ENCODE data around the gene DGUOK. TPM values are rescaled to one million over a fixed set of nuclear protein-coding genes. Genes with fewer than 3 reads are reported as not detected.

DGUOK gene
- total RNA-seq, 2 donors from 2014 or later = 77.4 to 107 TPM

DNA sequence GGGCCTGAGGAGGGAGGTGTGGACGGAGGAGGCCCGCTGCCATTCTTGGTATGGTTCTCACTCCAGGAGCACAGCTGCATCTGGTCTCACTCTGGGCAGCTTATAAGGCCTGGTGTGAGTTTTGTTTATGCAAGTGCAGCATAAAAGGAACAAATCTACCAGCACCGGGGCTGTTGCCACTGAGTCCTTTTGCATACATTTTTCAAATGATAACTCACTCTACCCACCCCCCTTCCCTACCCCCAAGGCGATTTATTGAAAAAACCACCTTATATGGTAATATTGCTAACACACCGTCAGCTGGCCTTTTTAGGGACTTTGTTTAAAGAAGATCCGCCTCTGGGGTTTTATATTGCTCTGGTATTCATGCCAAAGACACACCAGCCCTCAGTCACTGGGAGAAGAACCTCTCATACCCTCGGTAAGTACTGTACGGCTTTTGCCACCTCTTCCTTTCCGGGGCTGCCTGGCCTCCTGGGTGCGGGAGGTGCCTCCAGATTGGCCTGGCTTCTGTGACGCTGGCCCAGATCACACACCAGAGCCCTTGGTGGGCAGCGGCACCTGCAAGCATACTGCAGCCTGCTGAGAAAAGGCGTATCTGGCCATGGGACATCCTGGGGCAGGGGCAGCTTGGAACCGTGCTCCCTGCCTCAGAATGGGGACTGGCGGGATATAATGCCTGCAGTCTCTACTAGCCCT lies 33.9 kb upstream of the DGUOK start, which contains the start of gene ACTG2:
ACTG2 (plus strand) TSS at position 378 of the 699 bp plus-strand sequence. CDS start 8,304 bp downstream, outside the sequence.
- H3K27me3 ChIP-seq (replicated peaks; ENCODE audit: insufficient read depth) = no peaks in the 10 kb centered on the region
- no peaks in the 10 kb centered on the region for H3K9me3 ChIP-seq
- no peaks in the 10 kb centered on the region for H3K36me3 ChIP-seq
- WGBS = 47% methylated on average over 14 of the region's 15 CpGs
- peak within 1 kb of the TSS; percentile 67 to 80 for H3K27ac ChIP-seq
- intact Hi-C loops (cut with DNase I) = loop anchor here (5.0 kb wide), 1 partner anchor 55 kb away; no protein-coding TSS in a partner anchor
- H3K4me1 ChIP-seq (replicated peaks) = no peaks in the 10 kb centered on the region
- H3K4me3 ChIP-seq = peak within 1 kb of the TSS; percentile 15 to 29
- TF ChIP-seq POLR2AphosphoS5 (IDR thresholded peaks at IDR 0.05) (peak; percentile 54), POLR2A (IDR thresholded peaks at IDR 0.05) (no peak)
- no peak for DNase-seq (ENCODE audit: low spot score)

DNA sequence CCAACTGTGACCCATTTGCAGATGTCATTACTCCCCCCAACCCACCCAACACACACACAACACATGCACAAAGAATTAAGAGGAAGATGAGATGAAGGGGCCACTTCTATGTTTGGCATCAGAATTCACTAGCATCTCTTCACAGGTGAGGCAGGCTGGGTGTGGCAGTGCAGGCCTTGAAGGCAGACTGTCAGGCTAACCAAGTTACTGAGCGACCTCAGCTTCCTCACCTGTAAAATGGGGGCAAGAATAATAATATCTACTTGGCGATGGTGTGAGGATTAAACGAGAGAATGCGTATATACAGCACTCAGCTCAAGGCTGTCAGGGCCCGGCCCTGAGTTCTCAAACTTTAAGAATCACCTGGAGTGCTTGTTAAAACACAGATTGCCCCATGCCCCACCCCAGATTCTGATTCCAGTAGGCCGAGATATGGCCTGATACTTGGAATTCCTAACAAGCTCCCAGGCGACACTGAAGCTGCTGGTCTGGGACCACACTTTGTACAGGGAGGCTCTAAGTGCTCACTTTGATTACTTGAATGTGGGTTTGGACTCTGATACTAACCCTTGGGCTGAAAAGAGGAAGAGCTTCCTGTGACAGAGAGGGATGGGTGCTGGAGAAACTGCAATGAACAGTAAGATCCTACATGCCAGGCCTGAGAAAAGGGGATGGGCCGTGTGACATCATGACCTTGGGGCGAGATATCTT lies 32.8 kb upstream of the DGUOK start:
- Histone ChIP-seq H3K4me1 (replicated peaks) (no peaks in the 10 kb centered on the region), H3K4me3 (peak overlapping the region; percentile 15 to 29), H3K27me3 (replicated peaks; ENCODE audit: insufficient read depth) (no peaks in the 10 kb centered on the region), H3K9me3 (no peaks in the 10 kb centered on the region), H3K27ac (peak overlapping the region; percentile 67 to 80), H3K36me3 (no peaks in the 10 kb centered on the region)
- intact Hi-C loops (cut with DNase I) = loop anchor here (5.0 kb wide), 1 partner anchor 57 kb away; no protein-coding TSS in a partner anchor
- 79% methylated on average over 9 of the region's 9 CpGs for whole genome bisulfite sequencing
- no peak for DNase-seq (ENCODE audit: low spot score)
- TF ChIP-seq POLR2A (IDR thresholded peaks at IDR 0.05) (no peak), POLR2AphosphoS5 (IDR thresholded peaks at IDR 0.05) (no peak)
- TF ChIP-seq, protein P1, sequence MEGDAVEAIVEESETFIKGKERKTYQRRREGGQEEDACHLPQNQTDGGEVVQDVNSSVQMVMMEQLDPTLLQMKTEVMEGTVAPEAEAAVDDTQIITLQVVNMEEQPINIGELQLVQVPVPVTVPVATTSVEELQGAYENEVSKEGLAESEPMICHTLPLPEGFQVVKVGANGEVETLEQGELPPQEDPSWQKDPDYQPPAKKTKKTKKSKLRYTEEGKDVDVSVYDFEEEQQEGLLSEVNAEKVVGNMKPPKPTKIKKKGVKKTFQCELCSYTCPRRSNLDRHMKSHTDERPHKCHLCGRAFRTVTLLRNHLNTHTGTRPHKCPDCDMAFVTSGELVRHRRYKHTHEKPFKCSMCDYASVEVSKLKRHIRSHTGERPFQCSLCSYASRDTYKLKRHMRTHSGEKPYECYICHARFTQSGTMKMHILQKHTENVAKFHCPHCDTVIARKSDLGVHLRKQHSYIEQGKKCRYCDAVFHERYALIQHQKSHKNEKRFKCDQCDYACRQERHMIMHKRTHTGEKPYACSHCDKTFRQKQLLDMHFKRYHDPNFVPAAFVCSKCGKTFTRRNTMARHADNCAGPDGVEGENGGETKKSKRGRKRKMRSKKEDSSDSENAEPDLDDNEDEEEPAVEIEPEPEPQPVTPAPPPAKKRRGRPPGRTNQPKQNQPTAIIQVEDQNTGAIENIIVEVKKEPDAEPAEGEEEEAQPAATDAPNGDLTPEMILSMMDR (IDR thresholded peaks at IDR 0.05) = no peak

DNA sequence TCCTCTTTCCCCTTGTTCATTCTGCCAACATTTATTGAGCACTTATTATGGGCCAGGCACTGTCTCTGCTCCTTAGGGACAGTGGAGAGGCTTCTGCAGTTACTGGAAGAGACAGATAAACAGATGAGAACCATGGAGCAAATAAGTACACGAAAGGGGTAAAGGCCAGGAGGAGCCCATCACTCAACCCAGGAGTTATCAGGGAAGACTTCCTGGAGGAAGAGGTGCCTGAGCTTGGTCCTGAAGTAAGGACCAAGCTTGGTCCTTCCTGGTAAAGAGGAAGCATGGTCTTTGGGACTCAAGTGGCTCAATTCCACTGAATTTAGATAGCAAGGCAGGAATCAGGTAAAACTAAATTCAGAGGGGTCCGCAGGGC lies 32.2 kb upstream of the DGUOK start:
- H3K4me1 ChIP-seq (replicated peaks) = no peaks in the 10 kb centered on the region
- H3K4me3 ChIP-seq = peak overlapping the region; percentile 15 to 29
- H3K36me3 ChIP-seq = no peaks in the 10 kb centered on the region
- no peaks in the 10 kb centered on the region for H3K9me3 ChIP-seq
- WGBS = 74% methylated on average over 2 of the region's 2 CpGs
- TF ChIP-seq POLR2AphosphoS5 (IDR thresholded peaks at IDR 0.05) (no peak), POLR2A (IDR thresholded peaks at IDR 0.05) (no peak)
- TF ChIP-seq, protein P1 (IDR thresholded peaks at IDR 0.05) = no peak
- DNase-seq (ENCODE audit: low spot score) = no peak
- H3K27me3 ChIP-seq (replicated peaks; ENCODE audit: insufficient read depth) = no peaks in the 10 kb centered on the region
- intact Hi-C loops (cut with DNase I) = loop anchor here (5.0 kb wide), 1 partner anchor 57 kb away; no protein-coding TSS in a partner anchor
- H3K27ac ChIP-seq = peak overlapping the region; percentile 67 to 80

DNA sequence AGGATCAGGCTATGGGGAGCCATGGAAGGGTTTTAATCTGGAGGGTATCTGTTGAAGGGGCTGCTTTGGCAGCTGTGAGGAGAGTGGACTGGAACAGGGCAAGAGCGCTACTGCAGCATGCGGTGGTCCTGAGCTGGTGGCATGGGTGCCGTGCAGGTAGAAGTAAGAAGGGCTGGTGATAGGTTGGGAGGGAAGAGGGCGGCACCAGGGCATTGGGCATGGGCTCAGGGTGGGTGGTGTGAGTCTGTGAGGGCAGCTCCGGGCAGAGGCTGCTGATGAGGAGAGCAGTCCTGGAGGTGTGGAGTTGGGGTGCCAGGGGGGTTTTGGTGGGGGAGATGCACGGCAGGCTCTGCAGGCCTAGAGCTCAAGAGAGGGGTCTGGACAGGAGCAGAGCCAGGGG lies 31.8 kb upstream of the DGUOK start:
- Histone ChIP-seq H3K4me1 (replicated peaks) (no peaks in the 10 kb centered on the region), H3K4me3 (peak overlapping the region; percentile 15 to 29), H3K27ac (peak overlapping the region; percentile 67 to 80), H3K36me3 (no peaks in the 10 kb centered on the region), H3K9me3 (no peaks in the 10 kb centered on the region), H3K27me3 (replicated peaks; ENCODE audit: insufficient read depth) (no peaks in the 10 kb centered on the region)
- WGBS = 67% methylated on average over 6 of the region's 6 CpGs
- no peak for DNase-seq (ENCODE audit: low spot score)
- intact Hi-C loops (cut with DNase I) = loop anchor here (5.0 kb wide), 1 partner anchor 58 kb away; no protein-coding TSS in a partner anchor
- TF ChIP-seq POLR2AphosphoS5 (IDR thresholded peaks at IDR 0.05) (no peak), POLR2A (IDR thresholded peaks at IDR 0.05) (no peak)
- TF ChIP-seq, protein P1 (IDR thresholded peaks at IDR 0.05) = no peak

DNA sequence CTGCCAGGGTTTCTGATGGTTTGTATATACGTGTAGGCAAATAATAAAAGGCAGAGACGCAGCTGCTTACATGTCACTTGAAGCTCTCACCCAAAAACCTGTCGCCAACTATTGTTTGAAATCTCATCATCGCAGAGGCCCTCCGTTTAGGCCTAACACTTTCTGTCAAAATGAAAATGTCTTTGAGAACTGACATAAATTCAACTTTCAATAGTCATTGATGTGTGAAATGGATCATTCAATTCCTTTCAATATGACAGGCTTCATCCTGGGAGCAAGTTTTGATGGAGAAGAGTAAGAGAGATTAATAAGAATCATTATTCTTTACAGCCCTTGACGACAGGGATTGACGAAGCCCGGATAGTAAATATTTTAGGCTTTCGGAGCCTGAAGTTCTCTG lies 31.2 kb upstream of the DGUOK start:
- WGBS = 47% methylated on average over 9 of the region's 9 CpGs
- intact Hi-C loops (cut with DNase I) = no loop called here
- Histone ChIP-seq H3K36me3 (no peaks in the 10 kb centered on the region), H3K27ac (peak overlapping the region; percentile 67 to 80), H3K4me1 (replicated peaks) (no peaks in the 10 kb centered on the region), H3K9me3 (no peaks in the 10 kb centered on the region), H3K4me3 (peak overlapping the region; percentile 15 to 29), H3K27me3 (replicated peaks; ENCODE audit: insufficient read depth) (no peaks in the 10 kb centered on the region)
- DNase-seq (ENCODE audit: low spot score) = no peak
- TF ChIP-seq POLR2A (IDR thresholded peaks at IDR 0.05) (no peak), POLR2AphosphoS5 (IDR thresholded peaks at IDR 0.05) (no peak)
- TF ChIP-seq, protein P1 (IDR thresholded peaks at IDR 0.05) = no peak

Data from prostate gland (tissue), 2 donors.